Glutamatergic neuron (in vitro differentiated cells): ENCODE results near the gene ANO1. TPM values are rescaled to one million over a fixed set of nuclear protein-coding genes. Genes with fewer than 3 reads are reported as not detected.

Experiments used
- DNase-seq: peaks from one replicate; pipeline ENCODE4 v3.0.0; 2022
- H3K27ac Mint-ChIP-seq: one replicate; pipeline ENCODE4 v1.8.0; 2020; ENCODE audit warnings: mild to moderate bottlenecking, mixed read lengths, inconsistent platforms; ENCODE audit not compliant: unreplicated experiment
- H3K27me3 Mint-ChIP-seq: one replicate; pipeline ENCODE4 v1.8.0; 2020; ENCODE audit warnings: mild to moderate bottlenecking, moderate library complexity, mixed read lengths, inconsistent platforms; ENCODE audit not compliant: unreplicated experiment
- H3K36me3 Mint-ChIP-seq: one replicate; pipeline ENCODE4 v1.8.0; 2020; ENCODE audit warnings: mild to moderate bottlenecking, mixed read lengths, inconsistent platforms; ENCODE audit not compliant: unreplicated experiment
- H3K4me1 Mint-ChIP-seq: one replicate; pipeline ENCODE4 v1.8.0; 2020; ENCODE audit warnings: mild to moderate bottlenecking, low read depth, mixed read lengths, inconsistent platforms; ENCODE audit not compliant: unreplicated experiment
- H3K4me3 Mint-ChIP-seq: one replicate; pipeline ENCODE4 v1.8.0; 2020; ENCODE audit warnings: mild to moderate bottlenecking, mixed read lengths, inconsistent platforms; ENCODE audit not compliant: unreplicated experiment
- H3K9me3 Mint-ChIP-seq: one replicate; pipeline ENCODE4 v1.8.0; 2020; ENCODE audit warnings: mild to moderate bottlenecking, moderate library complexity, mixed read lengths, inconsistent platforms; ENCODE audit not compliant: unreplicated experiment
- long read RNA-seq: library from polyadenylated mRNA; unstranded; transcript quantifications from one replicate; pipeline ENCODE4 v2.0.0, GENCODE V29; 2020; ENCODE audit not compliant: unreplicated experiment
- total RNA-seq: library from RNA; stranded (reverse); fragmentation: NEBNext Ultra II Directional; extraction: Animal tissue kit (Norgen Biotek cat#: 25700); gene quantifications from one replicate; pipeline ENCODE4 v1.2.1, GENCODE V29; 2021; ENCODE audit not compliant: unreplicated experiment
- TF ChIP-seq, protein P1 (sequence below): fragments of 200-600 bp; sonication (generic); IDR thresholded peaks from one replicate; pipeline ENCODE4 v1.5.0; 2021; ENCODE audit not compliant: partially characterized antibody, unreplicated experiment

Gene ANO1
- total RNA-seq: not detected
- long read RNA-seq: 0 reads

DNA sequence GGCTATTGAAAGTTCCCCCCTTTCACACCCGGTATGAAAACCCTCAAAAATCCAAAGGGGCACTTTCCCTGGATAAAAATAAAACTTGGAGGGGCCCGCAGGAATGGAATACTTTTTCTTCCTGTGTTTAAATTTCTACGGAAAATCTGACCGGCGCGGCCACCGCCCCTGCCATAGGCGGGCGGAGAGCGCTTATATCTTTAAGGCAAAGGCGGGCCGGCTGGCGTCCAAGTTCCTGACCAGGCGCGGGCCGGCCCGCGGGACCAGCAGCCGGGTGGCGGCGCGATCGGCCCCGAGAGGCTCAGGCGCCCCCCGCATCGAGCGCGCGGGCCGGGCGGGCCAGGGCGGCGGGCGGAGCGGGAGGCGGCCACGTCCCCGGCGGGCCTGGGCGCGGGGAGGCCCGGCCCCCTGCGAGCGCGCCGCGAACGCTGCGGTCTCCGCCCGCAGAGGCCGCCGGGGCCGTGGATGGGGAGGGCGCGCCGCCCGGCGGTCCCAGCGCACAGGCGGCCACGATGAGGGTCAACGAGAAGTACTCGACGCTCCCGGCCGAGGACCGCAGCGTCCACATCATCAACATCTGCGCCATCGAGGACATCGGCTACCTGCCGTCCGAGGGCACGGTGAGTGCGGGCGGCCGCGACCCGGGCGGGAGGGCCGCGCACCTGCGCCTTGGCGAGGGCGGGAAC lies at the start of gene ANO1:
ANO1 (plus strand) TSS at position 223 of the 686 bp plus-strand sequence; CDS start at position 513, 290 bp downstream.
- no peaks in the 10 kb centered on the region for H3K9me3 Mint-ChIP-seq
- no peaks in the 10 kb centered on the region for H3K36me3 Mint-ChIP-seq
- TF ChIP-seq, protein P1, sequence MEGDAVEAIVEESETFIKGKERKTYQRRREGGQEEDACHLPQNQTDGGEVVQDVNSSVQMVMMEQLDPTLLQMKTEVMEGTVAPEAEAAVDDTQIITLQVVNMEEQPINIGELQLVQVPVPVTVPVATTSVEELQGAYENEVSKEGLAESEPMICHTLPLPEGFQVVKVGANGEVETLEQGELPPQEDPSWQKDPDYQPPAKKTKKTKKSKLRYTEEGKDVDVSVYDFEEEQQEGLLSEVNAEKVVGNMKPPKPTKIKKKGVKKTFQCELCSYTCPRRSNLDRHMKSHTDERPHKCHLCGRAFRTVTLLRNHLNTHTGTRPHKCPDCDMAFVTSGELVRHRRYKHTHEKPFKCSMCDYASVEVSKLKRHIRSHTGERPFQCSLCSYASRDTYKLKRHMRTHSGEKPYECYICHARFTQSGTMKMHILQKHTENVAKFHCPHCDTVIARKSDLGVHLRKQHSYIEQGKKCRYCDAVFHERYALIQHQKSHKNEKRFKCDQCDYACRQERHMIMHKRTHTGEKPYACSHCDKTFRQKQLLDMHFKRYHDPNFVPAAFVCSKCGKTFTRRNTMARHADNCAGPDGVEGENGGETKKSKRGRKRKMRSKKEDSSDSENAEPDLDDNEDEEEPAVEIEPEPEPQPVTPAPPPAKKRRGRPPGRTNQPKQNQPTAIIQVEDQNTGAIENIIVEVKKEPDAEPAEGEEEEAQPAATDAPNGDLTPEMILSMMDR: no peak
- no peak within 1 kb of the TSS for H3K27ac Mint-ChIP-seq
- H3K4me1 Mint-ChIP-seq: no peaks in the 10 kb centered on the region
- H3K4me3 Mint-ChIP-seq: peak within 1 kb of the TSS; percentile 49
- DNase-seq: peak; percentile 19
- H3K27me3 Mint-ChIP-seq: peaks cover 16% of the 10 kb centered on the region

DNA sequence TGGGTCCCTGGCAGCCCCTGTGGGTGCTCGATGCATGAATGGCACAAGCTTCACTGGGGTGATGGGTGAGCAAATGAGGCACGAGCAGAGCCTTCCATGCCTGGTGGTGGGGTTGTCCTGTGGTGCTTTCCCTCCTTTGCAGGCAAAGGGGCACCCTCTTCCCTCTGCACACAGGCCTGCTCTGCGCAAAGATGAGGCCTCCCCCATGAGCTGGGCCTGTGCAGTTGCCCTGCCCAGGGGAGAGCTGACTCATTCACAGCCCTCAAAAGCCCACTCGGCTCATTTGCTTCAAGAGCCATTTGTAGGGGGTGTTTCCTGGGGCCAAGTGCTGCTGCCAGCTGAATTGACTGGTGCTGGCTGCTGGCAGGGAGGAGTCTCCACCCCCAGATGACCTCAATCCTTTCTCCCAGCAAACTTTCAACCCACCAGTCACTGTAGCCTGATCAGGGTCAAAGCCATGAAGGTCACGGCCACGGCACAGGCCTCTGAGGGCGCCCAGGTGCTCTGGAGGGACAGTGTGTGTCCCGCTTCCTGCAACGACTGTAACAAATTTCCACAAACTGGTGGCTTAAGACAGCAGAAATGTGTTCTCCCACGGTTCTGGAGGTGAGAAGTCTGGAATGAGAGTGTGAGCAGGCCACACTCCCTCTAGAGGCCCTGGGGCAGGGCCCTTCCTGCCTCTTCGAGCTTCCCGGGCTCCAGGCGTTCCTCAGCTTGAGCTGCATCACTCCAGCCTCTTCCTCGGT lies 48.8 kb upstream of the ANO1 start:
- H3K36me3 Mint-ChIP-seq: no peaks in the 10 kb centered on the region
- H3K27ac Mint-ChIP-seq: no peak overlapping the region
- TF ChIP-seq, protein P1: no peak
- H3K4me1 Mint-ChIP-seq: peaks cover 7% of the 10 kb centered on the region
- peaks cover 7% of the 10 kb centered on the region for H3K27me3 Mint-ChIP-seq
- DNase-seq: no peak
- H3K4me3 Mint-ChIP-seq: no peak overlapping the region
- H3K9me3 Mint-ChIP-seq: no peaks in the 10 kb centered on the region

DNA sequence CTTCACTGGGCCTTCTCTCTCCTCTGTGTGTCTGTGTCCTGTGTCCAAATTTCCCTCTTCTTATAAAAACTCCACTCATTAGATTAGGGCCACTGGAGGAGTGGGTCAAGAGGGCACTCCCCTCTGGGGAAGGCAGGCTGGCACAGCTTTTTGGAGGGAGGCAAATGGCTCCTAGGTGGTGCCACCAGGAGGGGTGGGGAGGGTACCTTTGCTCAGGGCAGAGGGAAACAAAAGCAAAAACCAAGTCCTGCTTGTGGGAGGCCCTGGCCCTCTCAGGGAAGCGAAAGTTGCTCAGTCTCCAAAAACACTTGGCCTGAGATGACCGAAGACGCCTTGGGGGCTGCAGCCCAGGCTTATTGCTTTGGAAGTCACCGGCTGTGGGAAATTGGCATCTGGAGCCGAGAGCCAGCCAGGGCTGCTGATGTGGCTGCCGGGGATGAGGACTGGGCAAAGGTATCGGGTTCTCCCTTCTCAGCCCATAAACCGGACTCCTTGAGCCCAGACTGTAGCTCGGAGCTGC lies 48.2 kb upstream of the ANO1 start:
- Mint-ChIP-seq H3K27me3 (peaks cover 7% of the 10 kb centered on the region), H3K36me3 (no peaks in the 10 kb centered on the region), H3K4me3 (no peak overlapping the region), H3K4me1 (peaks cover 7% of the 10 kb centered on the region), H3K27ac (no peak overlapping the region), H3K9me3 (no peaks in the 10 kb centered on the region)
- no peak for DNase-seq
- TF ChIP-seq, protein P1: no peak

DNA sequence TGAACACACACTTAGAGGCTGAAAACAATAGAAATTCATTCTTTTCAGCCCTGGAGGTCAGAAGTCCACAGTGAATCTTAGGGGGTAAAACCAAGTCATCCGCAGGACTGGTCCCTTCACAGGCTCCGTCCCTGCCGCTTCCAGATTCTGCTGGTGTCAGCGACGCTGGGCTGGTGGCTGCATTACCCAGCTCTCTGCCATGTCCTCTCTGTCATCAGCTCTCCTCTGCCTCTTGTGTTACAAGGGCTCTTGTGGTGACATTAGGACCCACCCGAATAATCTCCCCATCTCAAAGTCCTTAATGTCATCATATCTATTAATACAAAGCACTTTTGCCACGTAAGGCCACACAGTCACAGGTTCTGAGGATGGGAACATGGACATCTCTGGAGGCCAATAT lies 47.7 kb upstream of the ANO1 start:
- no peaks in the 10 kb centered on the region for H3K9me3 Mint-ChIP-seq
- TF ChIP-seq, protein P1: no peak
- no peaks in the 10 kb centered on the region for H3K36me3 Mint-ChIP-seq
- peaks cover 7% of the 10 kb centered on the region for H3K4me1 Mint-ChIP-seq
- no peak overlapping the region for H3K4me3 Mint-ChIP-seq
- no peak overlapping the region for H3K27ac Mint-ChIP-seq
- peaks cover 7% of the 10 kb centered on the region for H3K27me3 Mint-ChIP-seq
- no peak for DNase-seq
